Panc1 (cell line): Measurements from ENCODE around the gene SETD1A. TPM values are rescaled to one million over a fixed set of nuclear protein-coding genes. Genes with fewer than 3 reads are reported as not detected.

Experiments
- ATAC-seq: fragments of 200-7000 bp; cut with Tn5 transposase; 2 replicates; pipeline ENCODE4 v1.9.1; 2020; ENCODE audit warnings: mild to moderate bottlenecking, moderate library complexity
- BruUV-seq: library from RNA; stranded (reverse); fragments of 400-500 nt; replicated peaks from 2 replicates; lab custom pipeline; 2021; lab: Mats Ljungman, UMichigan
- CTCF ChIA-PET: fragments of 300-600 bp; sonication (Branson Sonifier 250); formaldehyde crosslinking; loops from one replicate; lab custom pipeline; 2022; ENCODE audit warnings: antibody characterized with exemption; lab: Charles Lee
- POLR2A ChIA-PET: fragments of 300-600 bp; sonication (Branson Sonifier 250); formaldehyde crosslinking; loops from one replicate; lab custom pipeline; 2022; ENCODE audit warnings: antibody characterized with exemption; lab: Charles Lee
- DNase-seq: peaks from one replicate; pipeline ENCODE4 v3.0.0-alpha.2; 2010; ENCODE audit warnings: low read depth, low spot score
- H3K27ac ChIP-seq: 2 replicates; pipeline ENCODE4 v1.5.1; 2011; ENCODE audit warnings: mild to moderate bottlenecking, low read length, inconsistent platforms
- H3K27me3 ChIP-seq: fragments of 200-500 bp; sonication (Bioruptor generic); 2 replicates; pipeline ENCODE4 v1.6.0; 2014; ENCODE audit warnings: low read length, inconsistent platforms; ENCODE audit not compliant: control insufficient read depth, insufficient read depth
- H3K36me3 ChIP-seq: fragments of 200-500 bp; sonication (Bioruptor generic); 2 replicates; pipeline ENCODE4 v1.5.1; 2014; ENCODE audit warnings: inconsistent platforms, mild to moderate bottlenecking, low read length, moderate library complexity; ENCODE audit not compliant: control insufficient read depth, insufficient read depth
- H3K4me1 ChIP-seq: 2 replicates; pipeline ENCODE4 v1.5.1; 2011; ENCODE audit warnings: inconsistent platforms, mild to moderate bottlenecking, low read length, moderate library complexity; ENCODE audit not compliant: control insufficient read depth, insufficient read depth
- H3K4me3 ChIP-seq, 2 experiments: 2 replicates each; pipeline ENCODE4 v1.5.1; 2011 to 2012; ENCODE audit warnings: low read depth in 2 of 2, low read length in 2 of 2, mild to moderate bottlenecking in 2 of 2, inconsistent platforms in 1 of 2, moderate library complexity in 1 of 2
- H3K9me3 ChIP-seq: fragments of 200-500 bp; sonication (Bioruptor generic); 2 replicates; pipeline ENCODE4 v1.5.1; 2014; ENCODE audit warnings: low read depth, mild to moderate bottlenecking, inconsistent platforms, low read length, moderate library complexity; ENCODE audit not compliant: control insufficient read depth, insufficient read depth
- CTCF ChIP-seq: fragments of 450-650 bp; IDR thresholded peaks from 2 replicates; pipeline ENCODE4 v1.5.1; 2017; ENCODE audit warnings: mild to moderate bottlenecking
- POLR2AphosphoS5 ChIP-seq: IDR thresholded peaks from 2 replicates; pipeline ENCODE4 v1.6.1; 2012; ENCODE audit warnings: mild to moderate bottlenecking, low read depth, low read length, moderate library complexity
- REST ChIP-seq, 2 experiments: IDR thresholded peaks; 2 replicates each; pipeline ENCODE4 v1.6.1; 2011 to 2012; ENCODE audit warnings: low read depth in 2 of 2, control low read depth in 1 of 2, low read length in 1 of 2, mild to moderate bottlenecking in 1 of 2, moderate library complexity in 1 of 2; ENCODE audit not compliant: insufficient read depth in 1 of 2
- SIN3A ChIP-seq: IDR thresholded peaks from 2 replicates; pipeline ENCODE4 v1.6.1; 2012; ENCODE audit warnings: low read depth, mild to moderate bottlenecking, low read length, moderate library complexity, borderline replicate concordance; ENCODE audit not compliant: insufficient read depth
- TCF7L2 ChIP-seq: IDR thresholded peaks from 2 replicates; pipeline ENCODE4 v1.6.1; 2011; ENCODE audit warnings: mild to moderate bottlenecking, low read depth, low read length, inconsistent platforms
- in situ Hi-C: cut with HindIII; loops from 2 replicates; pipeline ENCODE4 v1.10.0; 2016; ENCODE audit warnings: low sequenced_read_pairs, low pct_unique_long_range_greater_than_20kb
- intact Hi-C: fragments of 100-400 bp; cut with micrococcal nuclease; formaldehyde crosslinking; loops from one replicate; pipeline ENCODE4 v1.10.0; 2022; ENCODE audit not compliant: unreplicated experiment
- total RNA-seq: library from RNA; stranded (reverse); gene quantifications from one replicate; pipeline ENCODE4 v1.2.1, GENCODE V29; 2021; ENCODE audit not compliant: unreplicated experiment

The SETD1A gene
- total RNA-seq, 1 experiment from 2014 or later = 38.7 TPM

- ChIA-PET POLR2A (no interaction called here), CTCF (interaction anchor here (0.7 kb wide), 1 partner anchor 11 kb away, joined by 3 read pairs; no protein-coding TSS in a partner anchor)
- H3K9me3 ChIP-seq = no peaks in the 10 kb centered on the region
- in situ Hi-C loops = no loop called here
- H3K4me3 ChIP-seq = no peak overlapping the region
- H3K27ac ChIP-seq = no peak overlapping the region
- intact Hi-C loops = no loop called here
- ATAC-seq (no peak), DNase-seq (no peak)
- BruUV-seq = no TSS peak
- TF ChIP-seq POLR2AphosphoS5 = no peak
- no peak for TF ChIP-seq CTCF
- TF ChIP-seq REST (IDR thresholded peaks at IDR 0.05; ENCODE audit: insufficient read depth in 1 of 2, low read depth in 2 of 2, low read length in 1 of 2) = no peak
- TF ChIP-seq TCF7L2 = no peak
- TF ChIP-seq SIN3A = no peak
- H3K4me1 ChIP-seq = no peaks in the 10 kb centered on the region
- H3K27me3 ChIP-seq = no peaks in the 10 kb centered on the region
- H3K36me3 ChIP-seq = peaks cover 26% of the 10 kb centered on the region
Measured at GRCh38 chr16:30964574-30965226, 7.1 kb downstream of the SETD1A start.

- no peaks in the 10 kb centered on the region for H3K4me1 ChIP-seq
- ATAC-seq (no peak), DNase-seq (no peak)
- POLR2A ChIA-PET = interaction anchor here (0.6 kb wide), 1 partner anchor 108 kb away, joined by 7 read pairs; the partner anchor contains the start of gene ZNF668
- peaks cover 22% of the 10 kb centered on the region for H3K36me3 ChIP-seq
- intact Hi-C loops (no loop called here), in situ Hi-C loops (no loop called here)
- H3K27me3 ChIP-seq = no peaks in the 10 kb centered on the region
- no peaks in the 10 kb centered on the region for H3K9me3 ChIP-seq
- H3K4me3 ChIP-seq = no peak overlapping the region
- BruUV-seq = no TSS peak
- no peak for TF ChIP-seq POLR2AphosphoS5
- no peak for TF ChIP-seq TCF7L2
- TF ChIP-seq SIN3A = no peak
- no peak for TF ChIP-seq CTCF
- no peak for TF ChIP-seq REST (IDR thresholded peaks at IDR 0.05; ENCODE audit: insufficient read depth in 1 of 2, low read depth in 2 of 2, low read length in 1 of 2)
- H3K27ac ChIP-seq = no peak overlapping the region
- CTCF ChIA-PET = interaction anchor here (0.6 kb wide), 1 partner anchor 90 kb away, joined by 6 read pairs; no protein-coding TSS in a partner anchor
Measured at GRCh38 chr16:30965436-30965835, 7.9 kb downstream of the SETD1A start.
